Measurements from ENCODE around the gene RMDN3. TPM values are rescaled to one million over a fixed set of nuclear protein-coding genes. Genes with fewer than 3 reads are reported as not detected.

The RMDN3 gene, protein sequence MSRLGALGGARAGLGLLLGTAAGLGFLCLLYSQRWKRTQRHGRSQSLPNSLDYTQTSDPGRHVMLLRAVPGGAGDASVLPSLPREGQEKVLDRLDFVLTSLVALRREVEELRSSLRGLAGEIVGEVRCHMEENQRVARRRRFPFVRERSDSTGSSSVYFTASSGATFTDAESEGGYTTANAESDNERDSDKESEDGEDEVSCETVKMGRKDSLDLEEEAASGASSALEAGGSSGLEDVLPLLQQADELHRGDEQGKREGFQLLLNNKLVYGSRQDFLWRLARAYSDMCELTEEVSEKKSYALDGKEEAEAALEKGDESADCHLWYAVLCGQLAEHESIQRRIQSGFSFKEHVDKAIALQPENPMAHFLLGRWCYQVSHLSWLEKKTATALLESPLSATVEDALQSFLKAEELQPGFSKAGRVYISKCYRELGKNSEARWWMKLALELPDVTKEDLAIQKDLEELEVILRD
- total RNA-seq, result 28.3 and 32.8 TPM in 2 replicates

DNA sequence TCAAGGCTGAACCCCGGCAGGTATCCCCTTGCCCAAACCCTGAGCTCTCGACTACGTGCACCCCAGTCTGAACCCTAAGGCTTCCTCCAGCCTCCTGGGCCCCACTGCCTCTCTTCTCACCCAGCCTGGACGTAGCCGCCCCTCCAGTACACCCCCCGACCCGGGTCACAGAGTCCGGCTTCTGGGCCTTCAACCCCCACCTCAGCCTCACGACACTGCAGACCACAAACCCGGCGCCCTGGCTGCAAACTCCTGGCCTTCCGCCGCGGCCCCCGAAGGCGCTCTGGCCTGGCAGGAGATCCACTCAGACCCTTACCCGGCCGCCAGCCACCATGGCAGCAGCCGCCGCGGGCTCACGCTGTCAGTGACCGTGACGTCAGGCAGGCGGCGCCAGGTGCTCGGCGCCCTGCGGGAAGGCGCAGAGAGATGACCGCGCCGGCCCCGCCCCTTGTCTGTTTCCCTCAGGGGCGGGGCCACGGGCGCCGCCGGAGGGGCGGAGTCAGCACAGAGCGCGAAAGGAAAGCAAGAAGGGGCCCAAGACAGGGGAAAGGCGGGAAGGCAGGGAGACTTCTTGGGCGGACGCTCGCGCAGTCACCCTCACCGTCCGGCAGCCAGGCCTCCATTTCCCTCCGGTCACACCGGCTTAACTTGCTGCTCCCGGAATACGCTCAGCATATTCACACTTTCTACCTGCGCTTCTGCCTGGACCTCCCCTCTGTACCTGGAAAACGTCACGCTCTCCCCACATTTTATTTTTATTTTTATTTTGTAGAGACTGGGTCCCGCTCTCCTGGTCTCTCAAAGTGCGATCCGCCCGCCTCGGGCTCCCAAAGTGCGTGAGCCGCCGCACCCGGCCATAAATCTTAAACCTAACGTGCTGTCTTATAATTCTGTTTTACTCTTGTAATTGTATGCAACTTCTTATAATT lies at the start of gene RMDN3:
TSS of gene RMDN3 (minus strand) at position 372 of the 929 bp plus-strand sequence. CDS start 471 bp downstream, outside the sequence.

DNA sequence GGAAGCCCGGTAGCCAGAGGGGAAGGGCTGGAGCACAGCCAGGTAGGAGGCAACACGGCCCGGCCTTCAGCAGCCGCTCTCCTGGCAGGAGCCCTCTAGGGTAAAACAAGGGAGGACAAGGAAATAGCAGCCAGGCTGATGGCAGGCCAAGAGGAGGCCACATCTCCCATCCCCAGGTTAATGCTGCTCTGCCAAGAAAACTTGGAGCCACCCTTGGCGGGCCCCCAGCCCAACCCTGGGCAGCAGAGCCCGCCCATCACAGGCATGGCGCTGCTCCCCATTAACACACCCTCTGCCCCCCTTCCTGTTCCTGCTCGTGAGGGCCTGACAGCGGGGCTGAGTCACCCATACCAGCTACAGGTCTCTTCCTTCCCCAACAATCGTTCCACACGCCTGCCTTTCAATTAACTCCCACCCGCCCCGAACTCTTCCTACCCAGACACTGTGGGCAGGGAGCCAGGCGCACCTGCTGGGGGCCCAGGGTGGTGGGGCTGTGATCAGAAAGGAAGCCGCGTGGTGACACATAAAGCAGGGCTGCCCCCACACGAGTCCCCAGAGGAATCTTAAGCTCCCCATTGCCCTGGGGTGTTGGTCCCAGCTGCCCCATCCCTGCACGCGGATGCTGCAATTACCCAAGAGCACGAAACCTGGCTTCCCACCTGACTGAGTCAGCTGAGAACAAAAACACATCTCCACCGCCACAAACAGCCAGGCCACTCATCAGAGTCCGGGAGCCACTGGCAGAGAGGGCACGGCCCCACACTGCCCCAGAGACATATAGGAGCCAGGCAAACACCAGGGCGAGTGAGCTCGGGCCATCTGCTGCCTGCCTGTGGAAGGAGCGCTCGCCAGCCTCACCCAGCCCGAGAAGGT lies 14.5 kb upstream of the RMDN3 start, which contains the start of gene C15orf62:
TSS of gene C15orf62 (plus strand) at position 707 of the 873 bp plus-strand sequence. CDS start 516 bp downstream, outside the sequence.

DNA sequence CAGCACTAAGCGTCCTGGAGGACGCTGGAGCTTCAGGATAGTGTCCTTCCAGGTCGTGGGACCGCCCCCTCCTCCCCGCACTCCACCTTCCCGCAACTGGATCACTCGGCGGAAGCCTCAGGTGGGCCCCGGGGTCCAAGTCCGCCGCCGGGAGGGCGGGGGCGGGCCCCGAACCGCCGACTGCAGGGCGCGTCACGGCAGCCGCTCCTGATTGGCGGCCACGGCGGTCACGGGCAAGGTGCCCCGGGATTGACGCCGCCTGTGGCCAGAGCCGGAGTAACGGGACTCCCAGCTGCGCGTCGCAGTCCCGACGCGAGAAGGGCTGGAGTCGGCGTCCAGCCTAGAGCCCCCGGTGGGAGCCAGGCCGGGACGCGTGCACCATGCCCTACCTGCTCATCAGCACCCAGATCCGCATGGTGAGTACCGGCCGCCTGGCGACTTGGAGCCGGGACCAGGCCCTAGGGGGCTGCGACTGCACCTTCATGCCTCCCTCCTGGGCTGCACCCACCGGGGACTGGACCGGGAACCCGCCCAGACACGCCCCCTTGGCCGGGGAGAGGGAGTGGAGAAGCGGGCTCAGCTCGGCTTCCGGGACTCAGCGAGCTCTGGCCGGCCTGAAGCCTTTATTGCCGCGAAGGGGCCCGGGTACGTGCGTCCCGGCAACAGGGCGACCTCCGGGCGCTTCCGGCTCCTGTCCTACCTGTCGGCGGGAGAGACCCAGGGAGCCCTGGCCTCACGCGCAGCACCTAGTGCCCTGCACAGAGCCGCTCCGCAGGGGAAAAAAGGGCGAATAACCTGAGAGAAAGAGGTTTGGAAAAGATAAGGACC lies 9.0 kb upstream of the RMDN3 start, which contains the start of gene GCHFR:
TSS of gene GCHFR (plus strand) at position 268 of the 828 bp plus-strand sequence. CDS start at position 381, 113 bp downstream.

DNA sequence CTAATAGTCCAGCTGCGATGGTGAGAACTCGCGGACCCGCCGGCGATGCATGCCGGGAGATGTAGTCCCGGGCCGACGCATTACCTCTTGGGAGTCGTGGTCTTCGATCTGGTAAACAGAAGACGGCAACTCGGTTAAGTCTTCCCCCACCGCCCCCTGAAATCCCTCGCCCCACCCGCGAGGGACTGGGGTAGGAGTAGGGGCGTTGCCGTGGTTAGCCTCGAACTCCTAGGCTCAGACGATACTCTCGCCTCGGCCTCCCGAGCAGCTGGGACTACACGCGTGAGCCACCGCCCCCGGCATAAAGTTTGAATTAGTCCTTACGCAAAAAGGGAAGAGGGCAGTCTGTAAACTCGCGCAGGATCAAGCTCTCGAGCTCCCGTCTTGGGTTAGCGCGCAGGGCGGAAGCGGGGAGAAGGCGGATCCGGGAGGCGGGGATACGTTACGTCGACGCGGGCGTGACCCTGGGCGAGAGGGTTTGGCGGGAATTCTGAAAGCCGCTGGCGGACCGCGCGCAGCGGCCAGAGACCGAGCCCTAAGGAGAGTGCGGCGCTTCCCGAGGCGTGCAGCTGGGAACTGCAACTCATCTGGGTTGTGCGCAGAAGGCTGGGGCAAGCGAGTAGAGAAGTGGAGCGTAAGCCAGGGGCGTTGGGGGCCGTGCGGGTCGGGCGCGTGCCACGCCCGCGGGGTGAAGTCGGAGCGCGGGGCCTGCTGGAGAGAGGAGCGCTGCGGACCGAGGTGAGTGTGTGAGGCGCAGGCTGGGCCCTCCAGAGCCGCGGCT lies 60.2 kb downstream of the RMDN3 start, which contains the start of gene RAD51:
TSS of gene RAD51 (plus strand) at position 487 of the 781 bp plus-strand sequence. CDS start 3,585 bp downstream, outside the sequence.

Small RNA genes lying within 50 kb of the gene (small RNA-seq; reads per million reads assigned to genes)
- not detected for gene SUMO2P15

Other genes starting within 250 kb of the RMDN3 start
- 19.8 and 24.1 TPM in 2 replicates for gene CCDC32, start 190.2 kb downstream of the RMDN3 start, total RNA-seq
- 10.0 and 10.6 TPM in 2 replicates for gene RPUSD2, start 186.0 kb downstream of the RMDN3 start, total RNA-seq
- gene KNL1, start 161.0 kb downstream of the RMDN3 start, total RNA-seq, result 62.6 and 107 TPM in 2 replicates
- gene RAD51, start 60.1 kb downstream of the RMDN3 start, total RNA-seq, result 10.2 and 12.1 TPM in 2 replicates
- gene GCHFR, start 8.8 kb upstream of the RMDN3 start, total RNA-seq, result 4.5 and 7.4 TPM in 2 replicates
- 0.40 and 1.0 TPM in 2 replicates for gene C15orf62, start 14.7 kb upstream of the RMDN3 start, total RNA-seq
- gene ZFYVE19, start 51.8 kb upstream of the RMDN3 start, total RNA-seq, result 18.5 and 27.3 TPM in 2 replicates
- gene DNAJC17, start 52.2 kb upstream of the RMDN3 start, total RNA-seq, result 21.8 and 35.0 TPM in 2 replicates
- gene PPP1R14D, start 73.5 kb upstream of the RMDN3 start, total RNA-seq, result not detected in 2 replicates
- gene SPINT1, start 88.8 kb upstream of the RMDN3 start, total RNA-seq, result 0.93 and 1.4 TPM in 2 replicates
- gene RHOV, start 119.0 kb upstream of the RMDN3 start, total RNA-seq, result not detected in 2 replicates
- gene VPS18, start 139.2 kb upstream of the RMDN3 start, total RNA-seq, result 38.8 and 42.5 TPM in 2 replicates
- gene DLL4, start 174.1 kb upstream of the RMDN3 start, total RNA-seq, result 33.8 and 72.7 TPM in 2 replicates
- 3.7 and 5.1 TPM in 2 replicates for gene CHAC1, start 198.2 kb upstream of the RMDN3 start, total RNA-seq

Measured in thoracic aorta endothelial cell (primary cell).